Measurements from ENCODE around the gene TAF8. TPM values are rescaled to one million over a fixed set of nuclear protein-coding genes. Genes with fewer than 3 reads are reported as not detected.

The TAF8 gene
- total and polyA plus RNA-seq, 12 donors: 10.1 to 83.7 (median 22.9) TPM

- DNase-seq: no peak
- Histone ChIP-seq H3K9me3 (replicated peaks in 1 of 3) (no peaks in the 10 kb centered on the region), H3K4me3 (no peak overlapping the region), H3K27ac (peak overlapping the region in 2 of 5 donors; percentile 29 to 54), H3K4me1 (replicated peaks in 1 of 2) (peaks cover 0 to 5% of the 10 kb centered on the region in 2 donors), H3K27me3 (no peaks in the 10 kb centered on the region), H3K36me3 (replicated peaks in 1 of 2) (no peaks in the 10 kb centered on the region)
- TF ChIP-seq POLR2A (IDR thresholded peaks at IDR 0.05): no peak
- no peak for TF ChIP-seq CTCF (IDR thresholded peaks at IDR 0.05)
- 59 to 79% (median 67%) methylated on average over 3 of the region's 3 CpGs for WGBS, 4 donors
- intact Hi-C loops (cut with DNase I): no loop called here
These were observed 67.5 kb downstream of the TAF8 start for GRCh38 chr6:42117843-42118161.

- Histone ChIP-seq H3K9me3 (replicated peaks in 1 of 3) (no peaks in the 10 kb centered on the region), H3K4me1 (replicated peaks in 1 of 2) (peaks cover 0 to 5% of the 10 kb centered on the region in 2 donors), H3K27ac (peak overlapping the region in 2 of 5 donors; percentile 29 to 54), H3K4me3 (no peak overlapping the region), H3K27me3 (no peaks in the 10 kb centered on the region), H3K36me3 (replicated peaks in 1 of 2) (no peaks in the 10 kb centered on the region)
- intact Hi-C loops (cut with DNase I): no loop called here
- 54 to 65% (median 58%) methylated on average over 9 to 10 of the region's 10 CpGs for WGBS, 4 donors
- peak in 5 of 7 donors; percentile 45 to 76 (median 62) for DNase-seq
- TF ChIP-seq CTCF (IDR thresholded peaks at IDR 0.05) (no peak), POLR2A (IDR thresholded peaks at IDR 0.05) (no peak)
These were observed 68.1 kb downstream of the TAF8 start for GRCh38 chr6:42118162-42119001.

- intact Hi-C loops (cut with DNase I): no loop called here
- Histone ChIP-seq H3K36me3 (replicated peaks in 1 of 2) (no peaks in the 10 kb centered on the region), H3K27ac (no peak overlapping the region), H3K9me3 (replicated peaks in 1 of 3) (no peaks in the 10 kb centered on the region), H3K4me1 (replicated peaks in 1 of 2) (peaks cover 0 to 5% of the 10 kb centered on the region in 2 donors), H3K27me3 (no peaks in the 10 kb centered on the region), H3K4me3 (no peak overlapping the region)
- 82 to 98% (median 88%) methylated on average over 5 to 8 of the region's 8 CpGs for WGBS, 4 donors
- DNase-seq: no peak
- no peak for TF ChIP-seq CTCF (IDR thresholded peaks at IDR 0.05)
- TF ChIP-seq POLR2A (IDR thresholded peaks at IDR 0.05): no peak
These were observed 70.9 kb downstream of the TAF8 start for GRCh38 chr6:42120895-42121865.
